Measurements from ENCODE around the gene PEX6. TPM values are rescaled to one million over a fixed set of nuclear protein-coding genes. Genes with fewer than 3 reads are reported as not detected.

The PEX6 gene
- total and polyA plus RNA-seq, 2 of the 13 experiments (the other 11 are each of a cell fraction or from before 2014, with no cell fraction given), result 5.1 to 6.7 TPM

DNA sequence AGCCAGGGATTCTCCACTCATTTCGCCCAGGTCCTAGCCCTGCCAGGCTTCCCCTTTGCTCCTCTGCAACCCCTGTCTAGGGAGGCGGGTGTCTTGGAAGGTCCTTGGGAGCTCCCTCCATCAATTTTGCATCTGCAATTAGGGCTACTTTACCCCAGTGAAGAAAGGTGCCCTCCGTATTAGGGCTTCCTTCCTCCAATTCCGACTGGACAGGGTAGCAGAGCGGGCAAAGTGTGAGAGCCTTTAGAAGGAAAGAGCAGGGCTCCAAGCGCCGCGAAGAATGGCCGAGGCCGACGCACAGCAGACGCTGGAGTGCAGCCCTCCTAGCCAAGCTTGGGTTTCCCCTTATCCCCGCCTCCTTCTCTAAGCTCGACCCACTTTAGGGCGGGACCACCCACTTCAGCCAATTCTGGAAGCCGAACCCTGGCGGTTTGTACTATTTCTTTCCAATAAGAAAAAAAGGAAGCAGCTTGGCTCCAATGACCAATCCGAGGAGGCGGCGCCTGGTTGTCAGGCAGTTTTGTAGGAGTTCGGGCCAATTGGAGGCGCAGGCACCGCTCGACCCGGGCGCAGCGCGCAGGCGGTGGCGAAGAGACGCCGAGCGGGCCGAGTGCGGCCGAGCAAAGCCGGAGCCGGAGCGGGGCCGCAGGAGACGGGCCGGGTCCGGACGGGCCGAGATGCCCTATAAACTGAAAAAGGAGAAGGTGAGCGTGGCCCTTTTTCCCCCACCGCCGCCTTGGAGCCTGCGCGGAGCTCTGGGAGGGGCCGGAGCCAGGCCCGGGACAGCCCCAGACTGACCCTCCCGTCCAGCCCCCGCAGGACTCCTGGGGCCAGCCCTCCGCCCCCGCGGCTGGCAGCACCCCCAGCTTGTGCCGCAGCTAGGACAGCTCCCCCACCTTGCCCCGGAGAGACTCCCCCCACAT lies 5.3 kb upstream of the PEX6 start, which contains the start of gene PPP2R5D (continued):
- TF ChIP-seq SYNCRIP (IDR thresholded peaks at IDR 0.05; ENCODE audit: insufficient read depth, low read depth, low read length), result no peak
- no peak for TF ChIP-seq RORA (CRISPR knock-in tag; IDR thresholded peaks at IDR 0.05)
- TF ChIP-seq ZNF782 (CRISPR knock-in tag; IDR thresholded peaks at IDR 0.05; ENCODE audit: borderline replicate concordance), result no peak; the same call in 1 of the 2 replicates
- peak; percentile 58; the same call in 1 of the 2 replicates for TF ChIP-seq FOXC1 (CRISPR knock-in tag; IDR thresholded peaks at IDR 0.05; ENCODE audit: borderline replicate concordance)
- peak; percentile 90 for TF ChIP-seq RBFOX2 (IDR thresholded peaks at IDR 0.05; ENCODE audit: low read depth, low read length)
- no peak for TF ChIP-seq CHD4 (IDR thresholded peaks at IDR 0.05; ENCODE audit: borderline replicate concordance, low read length)
- no peak for TF ChIP-seq ZNF207 (IDR thresholded peaks at IDR 0.05; ENCODE audit: borderline replicate concordance)
- no peak for TF ChIP-seq ETV6 (CRISPR knock-in tag; conservative IDR thresholded peaks at IDR 0.05)
- TF ChIP-seq SMYD3 (CRISPR knock-in tag; IDR thresholded peaks at IDR 0.05), result peak; percentile 66; the same call in 1 of the 2 replicates
- no peak for TF ChIP-seq ATM (IDR thresholded peaks at IDR 0.05; ENCODE audit: borderline replicate concordance)
- no peak for TF ChIP-seq NR2F6 (IDR thresholded peaks at IDR 0.05)
- TF ChIP-seq NR2F6 (CRISPR knock-in tag; IDR thresholded peaks at IDR 0.05), result 0 out of 2 replicates have a peak, but pooled peaks have one; percentile 5
- no peak for TF ChIP-seq NFKBIZ (CRISPR knock-in tag; IDR thresholded peaks at IDR 0.05)
- TF ChIP-seq, protein P1, sequence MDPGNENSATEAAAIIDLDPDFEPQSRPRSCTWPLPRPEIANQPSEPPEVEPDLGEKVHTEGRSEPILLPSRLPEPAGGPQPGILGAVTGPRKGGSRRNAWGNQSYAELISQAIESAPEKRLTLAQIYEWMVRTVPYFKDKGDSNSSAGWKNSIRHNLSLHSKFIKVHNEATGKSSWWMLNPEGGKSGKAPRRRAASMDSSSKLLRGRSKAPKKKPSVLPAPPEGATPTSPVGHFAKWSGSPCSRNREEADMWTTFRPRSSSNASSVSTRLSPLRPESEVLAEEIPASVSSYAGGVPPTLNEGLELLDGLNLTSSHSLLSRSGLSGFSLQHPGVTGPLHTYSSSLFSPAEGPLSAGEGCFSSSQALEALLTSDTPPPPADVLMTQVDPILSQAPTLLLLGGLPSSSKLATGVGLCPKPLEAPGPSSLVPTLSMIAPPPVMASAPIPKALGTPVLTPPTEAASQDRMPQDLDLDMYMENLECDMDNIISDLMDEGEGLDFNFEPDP (CRISPR knock-in tag; conservative IDR thresholded peaks at IDR 0.05), result no peak
- TF ChIP-seq ZNF431 (CRISPR knock-in tag; IDR thresholded peaks at IDR 0.05; ENCODE audit: borderline replicate concordance, low read depth), result no peak
- TF ChIP-seq ZBTB7B (CRISPR knock-in tag; IDR thresholded peaks at IDR 0.05), result peak; percentile 18; the same call in 1 of the 2 replicates
- no peak for TF ChIP-seq ZNF883 (CRISPR knock-in tag; IDR thresholded peaks at IDR 0.05; ENCODE audit: not compliant biosample characterization)
- TF ChIP-seq, protein P2, sequence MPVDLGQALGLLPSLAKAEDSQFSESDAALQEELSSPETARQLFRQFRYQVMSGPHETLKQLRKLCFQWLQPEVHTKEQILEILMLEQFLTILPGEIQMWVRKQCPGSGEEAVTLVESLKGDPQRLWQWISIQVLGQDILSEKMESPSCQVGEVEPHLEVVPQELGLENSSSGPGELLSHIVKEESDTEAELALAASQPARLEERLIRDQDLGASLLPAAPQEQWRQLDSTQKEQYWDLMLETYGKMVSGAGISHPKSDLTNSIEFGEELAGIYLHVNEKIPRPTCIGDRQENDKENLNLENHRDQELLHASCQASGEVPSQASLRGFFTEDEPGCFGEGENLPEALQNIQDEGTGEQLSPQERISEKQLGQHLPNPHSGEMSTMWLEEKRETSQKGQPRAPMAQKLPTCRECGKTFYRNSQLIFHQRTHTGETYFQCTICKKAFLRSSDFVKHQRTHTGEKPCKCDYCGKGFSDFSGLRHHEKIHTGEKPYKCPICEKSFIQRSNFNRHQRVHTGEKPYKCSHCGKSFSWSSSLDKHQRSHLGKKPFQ (CRISPR knock-in tag; IDR thresholded peaks at IDR 0.05; ENCODE audit: insufficient replicate concordance), result no peak
- TF ChIP-seq CBX2 (IDR thresholded peaks at IDR 0.05; ENCODE audit: low read depth, low read length), result no peak
- TF ChIP-seq CBX2 (CRISPR knock-in tag; IDR thresholded peaks at IDR 0.05; ENCODE audit: low read depth), result 0 out of 2 replicates have a peak, but pooled peaks have one; percentile 34
- no peak; the same call in 1 of the 2 replicates for TF ChIP-seq ELF1 (CRISPR knock-in tag; IDR thresholded peaks at IDR 0.05)
- TF ChIP-seq, protein P3, sequence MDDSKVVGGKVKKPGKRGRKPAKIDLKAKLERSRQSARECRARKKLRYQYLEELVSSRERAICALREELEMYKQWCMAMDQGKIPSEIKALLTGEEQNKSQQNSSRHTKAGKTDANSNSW (CRISPR knock-in tag; IDR thresholded peaks at IDR 0.05; ENCODE audit: borderline replicate concordance), result no peak
- no peak for TF ChIP-seq ONECUT2 (CRISPR knock-in tag; IDR thresholded peaks at IDR 0.05)
- no peak for TF ChIP-seq ZNF451 (CRISPR knock-in tag; IDR thresholded peaks at IDR 0.05)
- TF ChIP-seq PITX1 (CRISPR knock-in tag; IDR thresholded peaks at IDR 0.05), result peak; percentile 29; the same call in 1 of the 2 replicates
- TF ChIP-seq PHF5A (CRISPR knock-in tag; IDR thresholded peaks at IDR 0.05; ENCODE audit: low read depth, unreplicated experiment), result peak; percentile 72
- no peak; the same call in 1 of the 2 replicates for TF ChIP-seq NCOA1 (CRISPR knock-in tag; IDR thresholded peaks at IDR 0.05)

Measured in HepG2 (cell line).